Fibroblast of lung (primary cell): ENCODE results near the gene POLR2J3.
"Not testable (repeated sequence)": the region's sequence is repeated elsewhere in the genome, so short reads cannot be mapped to it uniquely, and the experiment has no call there.

Experiments used
- EZH2 ChIP-seq: IDR thresholded peaks from 2 replicates; pipeline ENCODE4 v1.5.1; 2012; ENCODE audit warnings: low read length, control low read depth, mild to moderate bottlenecking; ENCODE audit errors: missing control alignments
- TF ChIP-seq, protein P1 (sequence below), 2 donors: IDR thresholded peaks in 1 of 2; conservative IDR thresholded peaks in 1 of 2; 1 replicate in 1 of 2; 2 replicates in 1 of 2; pipeline ENCODE4 v1.5.1; 2011 to 2012; ENCODE audit warnings: low read length in 2 of 2, control low read depth in 1 of 2, inconsistent platforms in 1 of 2, low read depth in 1 of 2, mild to moderate bottlenecking in 1 of 2

DNA sequence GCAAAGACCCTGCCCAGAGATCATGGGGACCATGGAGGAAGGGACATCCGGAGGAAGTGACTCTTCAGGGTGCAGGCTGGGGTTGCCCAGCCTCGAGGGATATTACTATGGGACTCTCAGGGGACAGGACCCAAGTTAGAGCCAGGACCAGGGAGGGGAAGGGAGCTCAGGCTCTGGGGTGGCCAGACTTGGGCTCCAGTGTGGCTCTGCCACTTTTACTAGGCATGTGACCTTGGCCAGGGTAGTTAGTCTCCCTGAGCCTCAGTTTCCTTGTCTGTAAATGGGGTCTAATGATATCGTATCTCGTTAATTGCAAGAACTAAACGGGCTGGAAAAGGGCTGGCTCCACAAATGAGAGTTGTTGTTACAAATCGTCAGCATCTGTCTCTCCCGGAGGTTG is 38.1 kb upstream of the POLR2J3 start:
- TF ChIP-seq, protein P1, sequence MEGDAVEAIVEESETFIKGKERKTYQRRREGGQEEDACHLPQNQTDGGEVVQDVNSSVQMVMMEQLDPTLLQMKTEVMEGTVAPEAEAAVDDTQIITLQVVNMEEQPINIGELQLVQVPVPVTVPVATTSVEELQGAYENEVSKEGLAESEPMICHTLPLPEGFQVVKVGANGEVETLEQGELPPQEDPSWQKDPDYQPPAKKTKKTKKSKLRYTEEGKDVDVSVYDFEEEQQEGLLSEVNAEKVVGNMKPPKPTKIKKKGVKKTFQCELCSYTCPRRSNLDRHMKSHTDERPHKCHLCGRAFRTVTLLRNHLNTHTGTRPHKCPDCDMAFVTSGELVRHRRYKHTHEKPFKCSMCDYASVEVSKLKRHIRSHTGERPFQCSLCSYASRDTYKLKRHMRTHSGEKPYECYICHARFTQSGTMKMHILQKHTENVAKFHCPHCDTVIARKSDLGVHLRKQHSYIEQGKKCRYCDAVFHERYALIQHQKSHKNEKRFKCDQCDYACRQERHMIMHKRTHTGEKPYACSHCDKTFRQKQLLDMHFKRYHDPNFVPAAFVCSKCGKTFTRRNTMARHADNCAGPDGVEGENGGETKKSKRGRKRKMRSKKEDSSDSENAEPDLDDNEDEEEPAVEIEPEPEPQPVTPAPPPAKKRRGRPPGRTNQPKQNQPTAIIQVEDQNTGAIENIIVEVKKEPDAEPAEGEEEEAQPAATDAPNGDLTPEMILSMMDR (conservative IDR thresholded peaks at IDR 0.05 in 1 of 2, IDR thresholded peaks at IDR 0.05 in 1 of 2; ENCODE audit: low read depth in 1 of 2, low read length in 2 of 2), result not testable (repeated sequence)
- TF ChIP-seq EZH2, result not testable (repeated sequence)
